RWPE2 (cell line): ENCODE results near the gene ACSS2.

ENCODE experiments used
- ATAC-seq: fragments of 200-7000 bp; cut with Tn5 transposase; 3 replicates; pipeline ENCODE4 v1.9.1; 2021; ENCODE audit warnings: low read depth
- DNase-seq: peaks from one replicate; pipeline ENCODE4 v3.0.0-alpha.2; 2020; ENCODE audit warnings: low spot score
- H3K27ac ChIP-seq: fragments of 450-650 bp; 2 replicates; pipeline ENCODE4 v1.5.1; 2017; ENCODE audit warnings: mild to moderate bottlenecking; ENCODE audit not compliant: poor library complexity, severe bottlenecking
- H3K27me3 ChIP-seq: fragments of 250-450 bp; sonication (Bioruptor Pico); 2 replicates; pipeline ENCODE4 v1.5.1; 2021; ENCODE audit warnings: mild to moderate bottlenecking, moderate library complexity; ENCODE audit not compliant: insufficient read depth, poor library complexity, severe bottlenecking
- H3K36me3 ChIP-seq: fragments of 250-450 bp; sonication (Bioruptor Pico); 2 replicates; pipeline ENCODE4 v1.5.1; 2020; ENCODE audit warnings: low read depth, mild to moderate bottlenecking, moderate library complexity
- H3K4me1 ChIP-seq: fragments of 250-450 bp; sonication (Bioruptor Pico); 2 replicates; pipeline ENCODE4 v1.5.1; 2021; ENCODE audit warnings: mild to moderate bottlenecking, moderate library complexity; ENCODE audit not compliant: insufficient read depth, poor library complexity, severe bottlenecking
- H3K4me3 ChIP-seq: fragments of 250-450 bp; sonication (Bioruptor Pico); 2 replicates; pipeline ENCODE4 v1.5.1; 2021; ENCODE audit warnings: mild to moderate bottlenecking, moderate library complexity; ENCODE audit not compliant: severe bottlenecking
- H3K9me3 ChIP-seq: fragments of 250-450 bp; sonication (Bioruptor Pico); 2 replicates; pipeline ENCODE4 v1.5.1; 2021; ENCODE audit warnings: mild to moderate bottlenecking, moderate library complexity; ENCODE audit not compliant: severe bottlenecking
- CTCF ChIP-seq: fragments of 450-650 bp; IDR thresholded peaks from one replicate; pipeline ENCODE4 v1.5.1; 2017; ENCODE audit warnings: mild to moderate bottlenecking, moderate library complexity; ENCODE audit not compliant: poor library complexity, severe bottlenecking

Gene ACSS2

GRCh38 chr20:34916774-34917354 lies 40.5 kb downstream of the ACSS2 start:
- DNase-seq (peak; percentile 39), ATAC-seq (no peak)
- Histone ChIP-seq H3K27me3 (no peaks in the 10 kb centered on the region), H3K4me3 (no peak overlapping the region), H3K9me3 (no peaks in the 10 kb centered on the region), H3K27ac (no peak overlapping the region), H3K36me3 (peaks cover 100% of the 10 kb centered on the region), H3K4me1 (peaks cover 8% of the 10 kb centered on the region)
- no peak for TF ChIP-seq CTCF

GRCh38 chr20:34920055-34920454 lies 43.6 kb downstream of the ACSS2 start:
- DNase-seq (no peak), ATAC-seq (no peak)
- TF ChIP-seq CTCF = no peak
- Histone ChIP-seq H3K36me3 (peaks cover 97% of the 10 kb centered on the region), H3K4me3 (no peak overlapping the region), H3K9me3 (no peaks in the 10 kb centered on the region), H3K27ac (no peak overlapping the region), H3K4me1 (peaks cover 24% of the 10 kb centered on the region), H3K27me3 (no peaks in the 10 kb centered on the region)

GRCh38 chr20:34921436-34921835 lies 45.0 kb downstream of the ACSS2 start:
- DNase-seq = no peak
- Histone ChIP-seq H3K27me3 (no peaks in the 10 kb centered on the region), H3K4me3 (no peak overlapping the region), H3K9me3 (no peaks in the 10 kb centered on the region), H3K36me3 (peaks cover 97% of the 10 kb centered on the region), H3K4me1 (peaks cover 24% of the 10 kb centered on the region), H3K27ac (peak overlapping the region; percentile 65)
- no peak for TF ChIP-seq CTCF
- ATAC-seq = no peak

- Histone ChIP-seq H3K36me3 (peaks cover 97% of the 10 kb centered on the region), H3K27me3 (no peaks in the 10 kb centered on the region), H3K27ac (peak overlapping the region; percentile 65), H3K4me1 (peaks cover 33% of the 10 kb centered on the region), H3K9me3 (no peaks in the 10 kb centered on the region), H3K4me3 (no peak overlapping the region)
- no peak for TF ChIP-seq CTCF
- peak; percentile 88 for DNase-seq
- ATAC-seq = peak; percentile 93
These were observed 46.4 kb downstream of the ACSS2 start for GRCh38 chr20:34922654-34923381.

GRCh38 chr20:34923414-34923813 lies 47.0 kb downstream of the ACSS2 start:
- peaks cover 97% of the 10 kb centered on the region for H3K36me3 ChIP-seq
- ATAC-seq = no peak
- TF ChIP-seq CTCF = no peak
- H3K27ac ChIP-seq = peak overlapping the region; percentile 65
- no peak for DNase-seq
- H3K4me3 ChIP-seq = no peak overlapping the region
- H3K9me3 ChIP-seq = no peaks in the 10 kb centered on the region
- peaks cover 35% of the 10 kb centered on the region for H3K4me1 ChIP-seq
- H3K27me3 ChIP-seq = no peaks in the 10 kb centered on the region
